Subcutaneous abdominal adipose tissue (tissue), 5 donors: ENCODE measurements around the gene MMRN2.
A peak's percentile ranks its signal among the peaks of the same experiment; 100 is the strongest.
"Not testable (repeated sequence)": the region's sequence is repeated elsewhere in the genome, so short reads cannot be mapped to it uniquely, and the experiment has no call there.

Source experiments
- H3K27ac ChIP-seq: one replicate; pipeline ENCODE4 v1.7.0; 2013; ENCODE audit warnings: low read depth, mild to moderate bottlenecking, inconsistent platforms, low read length, moderate library complexity
- H3K27me3 ChIP-seq, 5 donors: one replicate each; pipeline ENCODE4 v1.7.0; 2013; ENCODE audit warnings: low read length in 5 of 5, inconsistent platforms in 1 of 5; ENCODE audit not compliant: control insufficient read depth in 5 of 5, insufficient read depth in 4 of 5
- H3K36me3 ChIP-seq, 5 donors: one replicate each; pipeline ENCODE4 v1.7.0; 2013; ENCODE audit warnings: low read length in 5 of 5; ENCODE audit not compliant: control insufficient read depth in 5 of 5, insufficient read depth in 5 of 5
- H3K4me1 ChIP-seq, 5 donors: one replicate each; pipeline ENCODE4 v1.7.0; 2013; ENCODE audit warnings: low read length in 5 of 5, mild to moderate bottlenecking in 3 of 5, moderate library complexity in 1 of 5; ENCODE audit not compliant: control insufficient read depth in 5 of 5, insufficient read depth in 5 of 5
- H3K4me3 ChIP-seq, 5 donors: one replicate each; pipeline ENCODE4 v1.7.0; 2013; ENCODE audit warnings: low read length in 5 of 5, low read depth in 1 of 5
- H3K9ac ChIP-seq, 5 donors: one replicate each; pipeline ENCODE4 v1.7.0; 2013; ENCODE audit warnings: low read length in 5 of 5, mild to moderate bottlenecking in 4 of 5, moderate library complexity in 3 of 5
- H3K9me3 ChIP-seq, 5 donors: one replicate each; pipeline ENCODE4 v1.7.0; 2013; ENCODE audit warnings: low read length in 5 of 5; ENCODE audit not compliant: control insufficient read depth in 5 of 5
- donor health status: healthy.
- donor health status: healthy.
- donor health status: healthy.
- donor health status: healthy.
- donor health status: healthy.

The MMRN2 gene

GRCh38 chr10:86981020-86981419, 23.6 kb upstream of the MMRN2 start:
- not testable (repeated sequence) for H3K27me3 ChIP-seq, H3K9me3 ChIP-seq
- Histone ChIP-seq H3K4me1 (peaks cover 10 to 45% (median 28%) of the 10 kb centered on the region in 5 donors), H3K4me3 (peak overlapping the region in 1 of 5 donors; percentile 38), H3K27ac (peak overlapping the region; percentile 89), H3K36me3 (peaks cover 0 to 12% (median 0%) of the 10 kb centered on the region in 5 donors), H3K9ac (peak overlapping the region in 1 of 5 donors; percentile 66)

- peak overlapping the region in 4 of 5 donors; percentile 5 to 68 (median 53) for H3K9ac ChIP-seq
- peak overlapping the region; percentile 89 for H3K27ac ChIP-seq
- peaks cover 10 to 45% (median 28%) of the 10 kb centered on the region in 5 donors for H3K4me1 ChIP-seq
- peak overlapping the region in 4 of 5 donors; percentile 9 to 52 (median 26) for H3K4me3 ChIP-seq
- no peaks in the 10 kb centered on the region for H3K27me3 ChIP-seq
- H3K9me3 ChIP-seq: no peaks in the 10 kb centered on the region
- peaks cover 0 to 10% (median 0%) of the 10 kb centered on the region in 5 donors for H3K36me3 ChIP-seq
Measured at GRCh38 chr10:86979977-86980448, 22.6 kb upstream of the MMRN2 start.

GRCh38 chr10:86979296-86979818, 21.9 kb upstream of the MMRN2 start:
- H3K36me3 ChIP-seq: peaks cover 0 to 8% (median under 1%) of the 10 kb centered on the region in 5 donors
- peaks cover 10 to 45% (median 29%) of the 10 kb centered on the region in 5 donors for H3K4me1 ChIP-seq
- peak overlapping the region in 1 of 5 donors; percentile 14 for H3K9ac ChIP-seq
- peak overlapping the region; percentile 89 for H3K27ac ChIP-seq
- H3K4me3 ChIP-seq: no peak overlapping the region
- no peaks in the 10 kb centered on the region for H3K9me3 ChIP-seq
- H3K27me3 ChIP-seq: no peaks in the 10 kb centered on the region

- not testable (repeated sequence) for H3K36me3 ChIP-seq, H3K4me3 ChIP-seq, H3K9me3 ChIP-seq, H3K9ac ChIP-seq, H3K27me3 ChIP-seq
- Histone ChIP-seq H3K4me1 (peaks cover 10 to 45% (median 32%) of the 10 kb centered on the region in 5 donors), H3K27ac (peak overlapping the region; percentile 89)
Measured at GRCh38 chr10:86978457-86978856, 21.0 kb upstream of the MMRN2 start.

GRCh38 chr10:86976362-86977056, 19.1 kb upstream of the MMRN2 start:
- Histone ChIP-seq H3K36me3 (peaks cover 0 to 11% (median 2%) of the 10 kb centered on the region in 5 donors), H3K27ac (no peak overlapping the region), H3K27me3 (no peaks in the 10 kb centered on the region), H3K9me3 (no peaks in the 10 kb centered on the region), H3K4me3 (no peak overlapping the region), H3K4me1 (peaks cover 12 to 48% (median 37%) of the 10 kb centered on the region in 5 donors), H3K9ac (no peak overlapping the region)

- H3K9ac ChIP-seq: peak overlapping the region in 1 of 5 donors; percentile 17
Measured at GRCh38 chr10:86974484-86974883, 17.1 kb upstream of the MMRN2 start.

GRCh38 chr10:86972613-86973380, 15.4 kb upstream of the MMRN2 start:
- H3K4me3 ChIP-seq: no peak overlapping the region
- no peak overlapping the region for H3K9ac ChIP-seq
- H3K4me1 ChIP-seq: peaks cover 2 to 50% (median 46%) of the 10 kb centered on the region in 5 donors
- H3K27me3 ChIP-seq: no peaks in the 10 kb centered on the region
- peaks cover 0 to 11% (median 2%) of the 10 kb centered on the region in 5 donors for H3K36me3 ChIP-seq
- H3K27ac ChIP-seq: peak overlapping the region; percentile 99
- H3K9me3 ChIP-seq: no peaks in the 10 kb centered on the region

More at GRCh38 chr10:86974484-86974883, 17.1 kb upstream of the MMRN2 start:
- Histone ChIP-seq H3K27me3 (no peaks in the 10 kb centered on the region), H3K27ac (peak overlapping the region; percentile 17), H3K4me1 (peaks cover 3 to 45% (median 36%) of the 10 kb centered on the region in 5 donors), H3K4me3 (no peak overlapping the region), H3K36me3 (peaks cover 0 to 11% (median 2%) of the 10 kb centered on the region in 5 donors), H3K9me3 (no peaks in the 10 kb centered on the region)

- H3K4me3 ChIP-seq: peak overlapping the region; percentile 59 to 91 (median 90)
- H3K9ac ChIP-seq: peak overlapping the region in 4 of 5 donors; percentile 88 to 96 (median 92)
- H3K27ac ChIP-seq: peak overlapping the region; percentile 99
- no peaks in the 10 kb centered on the region for H3K9me3 ChIP-seq
- no peaks in the 10 kb centered on the region for H3K27me3 ChIP-seq
- H3K4me1 ChIP-seq: peaks cover 13 to 60% (median 56%) of the 10 kb centered on the region in 5 donors
- peaks cover 0 to 11% (median 2%) of the 10 kb centered on the region in 5 donors for H3K36me3 ChIP-seq
Measured at GRCh38 chr10:86971232-86971991, 14.0 kb upstream of the MMRN2 start.

GRCh38 chr10:86970982-86971231, 13.5 kb upstream of the MMRN2 start:
- Histone ChIP-seq H3K36me3 (peaks cover 0 to 11% (median 2%) of the 10 kb centered on the region in 5 donors), H3K4me1 (peaks cover 14 to 65% (median 61%) of the 10 kb centered on the region in 5 donors), H3K4me3 (peak overlapping the region in 4 of 5 donors; percentile 88 to 91 (median 90)), H3K9ac (peak overlapping the region; percentile 88 to 96 (median 92)), H3K27me3 (no peaks in the 10 kb centered on the region), H3K27ac (peak overlapping the region; percentile 99), H3K9me3 (no peaks in the 10 kb centered on the region)
